ENCODE results near the gene KDM3A. TPM values are rescaled to one million over a fixed set of nuclear protein-coding genes. Genes with fewer than 3 reads are reported as not detected.

KDM3A gene
- total and polyA plus RNA-seq, 12 donors, result 16.7 to 54.6 (median 33.8) TPM

GRCh38 chr2:86410581-86410980 is 30.6 kb upstream of the KDM3A start:
- DNase-seq, result no peak
- no peaks in the 10 kb centered on the region for H3K36me3 ChIP-seq (replicated peaks in 1 of 2)
- no peak overlapping the region for H3K27ac ChIP-seq
- H3K4me1 ChIP-seq (replicated peaks in 1 of 2), result no peaks in the 10 kb centered on the region
- intact Hi-C loops (cut with DNase I), result no loop called here
- H3K9me3 ChIP-seq (replicated peaks in 1 of 3), result no peaks in the 10 kb centered on the region
- H3K4me3 ChIP-seq, result no peak overlapping the region
- no peaks in the 10 kb centered on the region for H3K27me3 ChIP-seq
- TF ChIP-seq CTCF (IDR thresholded peaks at IDR 0.05) (no peak), POLR2A (IDR thresholded peaks at IDR 0.05) (no peak)

GRCh38 chr2:86411396-86411795 is 29.8 kb upstream of the KDM3A start:
- Histone ChIP-seq H3K4me3 (no peak overlapping the region), H3K36me3 (replicated peaks in 1 of 2) (no peaks in the 10 kb centered on the region), H3K27me3 (no peaks in the 10 kb centered on the region), H3K27ac (no peak overlapping the region), H3K9me3 (replicated peaks in 1 of 3) (no peaks in the 10 kb centered on the region), H3K4me1 (replicated peaks in 1 of 2) (no peaks in the 10 kb centered on the region)
- DNase-seq, result no peak
- WGBS, 4 donors, result 74 to 81% (median 78%) methylated on average over 6 of the region's 6 CpGs
- intact Hi-C loops (cut with DNase I), result no loop called here
- TF ChIP-seq CTCF (IDR thresholded peaks at IDR 0.05) (no peak), POLR2A (IDR thresholded peaks at IDR 0.05) (no peak)

- DNase-seq, result no peak
- no peak overlapping the region for H3K4me3 ChIP-seq
- WGBS, 4 donors, result 67 to 74% (median 72%) methylated on average over 3 of the region's 3 CpGs
- H3K27ac ChIP-seq, result no peak overlapping the region
- H3K9me3 ChIP-seq (replicated peaks in 1 of 3), result no peaks in the 10 kb centered on the region
- no peaks in the 10 kb centered on the region for H3K36me3 ChIP-seq (replicated peaks in 1 of 2)
- no peak for TF ChIP-seq CTCF (IDR thresholded peaks at IDR 0.05)
- TF ChIP-seq POLR2A (IDR thresholded peaks at IDR 0.05), result no peak
- no peaks in the 10 kb centered on the region for H3K4me1 ChIP-seq (replicated peaks in 1 of 2)
- intact Hi-C loops (cut with DNase I), result no loop called here
- no peaks in the 10 kb centered on the region for H3K27me3 ChIP-seq
These were observed 29.2 kb upstream of the KDM3A start for GRCh38 chr2:86412007-86412406.

- Histone ChIP-seq H3K4me3 (no peak overlapping the region), H3K27ac (no peak overlapping the region)
These were observed 27.7 kb upstream of the KDM3A start for GRCh38 chr2:86413296-86414094.

More at GRCh38 chr2:86413296-86414094, 27.7 kb upstream of the KDM3A start:
- Histone ChIP-seq H3K9me3 (replicated peaks in 1 of 3) (no peaks in the 10 kb centered on the region), H3K27me3 (no peaks in the 10 kb centered on the region), H3K36me3 (replicated peaks in 1 of 2) (no peaks in the 10 kb centered on the region), H3K4me1 (replicated peaks in 1 of 2) (no peaks in the 10 kb centered on the region)
- DNase-seq, result no peak
- 26 to 48% (median 40%) methylated on average over 8 of the region's 8 CpGs for WGBS, 4 donors
- TF ChIP-seq POLR2A (IDR thresholded peaks at IDR 0.05) (no peak), CTCF (IDR thresholded peaks at IDR 0.05) (no peak)
- intact Hi-C loops (cut with DNase I), result no loop called here
